GM12878 (cell line): ENCODE measurements around the gene IL32. TPM values are rescaled to one million over a fixed set of nuclear protein-coding genes. Genes with fewer than 3 reads are reported as not detected.
A peak's percentile ranks its signal among the peaks of the same experiment; 100 is the strongest.

Experiments
- BCL11A ChIP-seq: IDR thresholded peaks from 2 replicates; pipeline ENCODE4 v1.6.1; 2011; ENCODE audit warnings: low read depth, low read length
- CREB1 ChIP-seq: IDR thresholded peaks from 2 replicates; pipeline ENCODE4 v1.6.1; 2012; ENCODE audit warnings: low read depth, mild to moderate bottlenecking, inconsistent platforms
- CTCF ChIP-seq, 3 experiments: IDR thresholded peaks in 2 of 3; conservative IDR thresholded peaks in 1 of 3; 2 replicates each; pipeline ENCODE4 v1.5.1; 2011; ENCODE audit warnings: low read depth in 3 of 3, low read length in 3 of 3, mild to moderate bottlenecking in 3 of 3, control low read depth in 2 of 3, moderate library complexity in 2 of 3, inconsistent platforms in 1 of 3, mixed read lengths in 1 of 3; ENCODE audit not compliant: control insufficient read depth in 2 of 3, insufficient read depth in 1 of 3; ENCODE audit errors: extremely low read depth in 1 of 3
- DPF2 ChIP-seq: fragments of 450-650 bp; IDR thresholded peaks from 2 replicates; pipeline ENCODE4 v1.6.1; 2017; ENCODE audit warnings: mild to moderate bottlenecking
- FOXM1 ChIP-seq: IDR thresholded peaks from 2 replicates; pipeline ENCODE4 v1.6.1; 2012; ENCODE audit warnings: low read depth, mild to moderate bottlenecking, inconsistent platforms, low read length, moderate library complexity
- GABPA ChIP-seq: IDR thresholded peaks from 2 replicates; pipeline ENCODE4 v1.6.1; 2014; ENCODE audit warnings: antibody characterized with exemption, low read depth, mild to moderate bottlenecking, inconsistent platforms
- HCFC1 ChIP-seq: fragments of 150-350 bp; IDR thresholded peaks from 2 replicates; pipeline ENCODE4 v1.6.1; 2014; ENCODE audit warnings: low read length
- IKZF1 ChIP-seq: fragments of 450-650 bp; conservative IDR thresholded peaks from 2 replicates; pipeline ENCODE4 v1.6.1; 2017; ENCODE audit warnings: antibody characterized with exemption, mild to moderate bottlenecking
- PBX3 ChIP-seq: IDR thresholded peaks from 2 replicates; pipeline ENCODE4 v1.6.1; 2011; ENCODE audit warnings: mild to moderate bottlenecking, low read depth, low read length, moderate library complexity; ENCODE audit not compliant: insufficient replicate concordance
- PML ChIP-seq: IDR thresholded peaks from 2 replicates; pipeline ENCODE4 v1.6.1; 2012; ENCODE audit warnings: low read length, inconsistent platforms
- RAD21 ChIP-seq: IDR thresholded peaks from 2 replicates; pipeline ENCODE4 v1.6.1; 2011; ENCODE audit warnings: mild to moderate bottlenecking, low read depth, low read length, moderate library complexity; ENCODE audit not compliant: insufficient read depth
- RB1 ChIP-seq: fragments of 450-650 bp; formaldehyde crosslinking; IDR thresholded peaks from 2 replicates; pipeline ENCODE4 v1.6.1; 2017; ENCODE audit warnings: mild to moderate bottlenecking, borderline replicate concordance
- RCOR1 ChIP-seq: conservative IDR thresholded peaks from 2 replicates; pipeline ENCODE4 v1.6.1; 2012; ENCODE audit warnings: low read depth, low read length, improper control_type of control experiment
- RFX5 ChIP-seq: IDR thresholded peaks from 2 replicates; pipeline ENCODE4 v1.6.1; 2011; ENCODE audit warnings: low read depth, low read length, improper control_type of control experiment
- RUNX3 ChIP-seq: IDR thresholded peaks from 2 replicates; pipeline ENCODE4 v1.6.1; 2012; ENCODE audit warnings: low read length, inconsistent platforms
- SIX5 ChIP-seq: IDR thresholded peaks from 2 replicates; pipeline ENCODE4 v1.6.1; 2011; ENCODE audit warnings: mild to moderate bottlenecking, low read depth, low read length, moderate library complexity; ENCODE audit not compliant: severe bottlenecking
- SMARCA5 ChIP-seq: fragments of 450-650 bp; IDR thresholded peaks from 2 replicates; pipeline ENCODE4 v1.6.1; 2017; ENCODE audit warnings: mild to moderate bottlenecking
- USF1 ChIP-seq: IDR thresholded peaks from 2 replicates; pipeline ENCODE4 v1.6.1; 2011; ENCODE audit warnings: borderline replicate concordance, low read depth, mild to moderate bottlenecking, moderate library complexity, mixed read lengths, low read length; ENCODE audit not compliant: insufficient read depth; ENCODE audit errors: extremely low read length
- USF2 ChIP-seq: IDR thresholded peaks from 2 replicates; pipeline ENCODE4 v1.6.1; 2011; ENCODE audit warnings: low read depth, low read length, improper control_type of control experiment, borderline replicate concordance
- YY1 ChIP-seq: IDR thresholded peaks from 2 replicates; pipeline ENCODE4 v1.6.1; 2011; ENCODE audit warnings: low read depth, mild to moderate bottlenecking, low read length
- ZBED1 ChIP-seq: IDR thresholded peaks from 2 replicates; pipeline ENCODE4 v1.6.1; 2016; ENCODE audit warnings: borderline replicate concordance
- ZNF592 ChIP-seq: fragments of 450-650 bp; IDR thresholded peaks from 2 replicates; pipeline ENCODE4 v1.6.1; 2017; ENCODE audit warnings: mild to moderate bottlenecking, moderate library complexity
- polyA plus RNA-seq, 11 experiments: library from polyadenylated mRNA; depleted of rRNA in 4 of 11; unstranded in 6 of 11; stranded (reverse) in 5 of 11; fragments of >200 nt; fragmentation: Nextera tagmentation in 4 of 11; fragmentation: Illumina TruSeq in 1 of 11; extraction: Ambion mirVana in 4 of 11; extraction: Trizol in 1 of 11; gene quantifications; 1 replicate in 1 of 11; 2 replicates in 10 of 11; pipeline versions ENCODE4 v1.2.1 to v1.2.3, GENCODE V29; 2011 to 2016; ENCODE audit warnings: inconsistent platforms in 2 of 11, missing spikeins in 2 of 11, low read depth in 1 of 11
- total RNA-seq, 4 experiments: library from RNA; depleted of rRNA in 3 of 4; stranded (reverse); fragments of >200 nt in 3 of 4; fragmentation: Illumina TruSeq in 1 of 4; extraction: Trizol in 1 of 4; gene quantifications; 2 replicates each; pipeline versions ENCODE4 v1.2.1 to v1.2.3, GENCODE V29; 2013 to 2021

IL32 gene
- total and polyA plus RNA-seq, 10 of the 15 experiments (the other 5 are each of a cell fraction or from before 2014, with no cell fraction given): 27.0 to 122 (median 55.8) TPM

- no peak for TF ChIP-seq PBX3
- no peak for TF ChIP-seq ZBED1
- no peak; the same call in 1 of the 2 replicates for TF ChIP-seq GABPA
- no peak for TF ChIP-seq BCL11A
- no peak for TF ChIP-seq FOXM1
- TF ChIP-seq RAD21: no peak
- TF ChIP-seq DPF2: 0 out of 2 replicates have a peak, but pooled peaks have one; percentile 36
- TF ChIP-seq USF1: peak; percentile 93
- TF ChIP-seq CREB1: peak; percentile 96
- peak; percentile 88 for TF ChIP-seq RB1
- TF ChIP-seq IKZF1: peak; percentile 99
- 0 out of 2 replicates have a peak, but pooled peaks have one; percentile 32 for TF ChIP-seq SMARCA5
- no peak for TF ChIP-seq RFX5
- TF ChIP-seq USF2: peak; percentile 85
- no peak for TF ChIP-seq ZNF592
- TF ChIP-seq PML: peak; percentile 70; the same call in 1 of the 2 replicates
- peak; percentile 62; the same call in 1 of the 2 replicates for TF ChIP-seq RUNX3
- peak; percentile 96 for TF ChIP-seq SIX5
- TF ChIP-seq YY1: peak; percentile 83
- peak; percentile 98 for TF ChIP-seq HCFC1
- no peak for TF ChIP-seq RCOR1
- no peak for TF ChIP-seq CTCF (IDR thresholded peaks at IDR 0.05 in 2 of 3, conservative IDR thresholded peaks at IDR 0.05 in 1 of 3; ENCODE audit: control insufficient read depth in 2 of 3, extremely low read depth in 1 of 3, insufficient read depth in 1 of 3, low read depth in 3 of 3, low read length in 3 of 3)
Measured at GRCh38 chr16:3023669-3024478, 41.6 kb upstream of the IL32 start, which contains the start of the genes HCFC1R1 and THOC6 (continued).
